HUES64 (cell line): ENCODE measurements around the gene TMEM151A.
"Not testable (repeated sequence)": the region's sequence is repeated elsewhere in the genome, so short reads cannot be mapped to it uniquely, and the experiment has no call there.

Source experiments
- H3K27ac ChIP-seq: 2 replicates; pipeline ENCODE4 v1.7.0; 2013; ENCODE audit warnings: low read depth, low read length, inconsistent platforms
- H3K27me3 ChIP-seq: 2 replicates; pipeline ENCODE4 v1.6.1; 2013; ENCODE audit warnings: mild to moderate bottlenecking, low read length; ENCODE audit not compliant: insufficient read depth
- H3K36me3 ChIP-seq: 2 replicates; pipeline ENCODE4 v1.6.1; 2013; ENCODE audit warnings: mild to moderate bottlenecking, low read length; ENCODE audit not compliant: insufficient read depth
- H3K4me1 ChIP-seq: 2 replicates; pipeline ENCODE4 v1.6.1; 2013; ENCODE audit warnings: mild to moderate bottlenecking, low read length, moderate library complexity; ENCODE audit not compliant: insufficient read depth
- H3K4me3 ChIP-seq: 2 replicates; pipeline ENCODE4 v1.5.1; 2013; ENCODE audit warnings: mild to moderate bottlenecking, low read length, moderate library complexity
- H3K9ac ChIP-seq: 2 replicates; pipeline ENCODE4 v1.6.1; 2013; ENCODE audit warnings: mild to moderate bottlenecking, low read depth, low read length
- H3K9me3 ChIP-seq: 2 replicates; pipeline ENCODE4 v1.6.1; 2013; ENCODE audit warnings: low read depth, low read length; ENCODE audit not compliant: insufficient read depth
- WGBS: fragments of 150-250, 120-280 bp; methylation state at CpG from one replicate; pipeline ENCODE4 v1.1.7; 2013; ENCODE audit warnings: missing lambda C conversion rate; 5-methylcytosine and 5-hydroxymethylcytosine counted together

Gene TMEM151A

GRCh38 chr11:66267379-66268243 is 24.1 kb upstream of the TMEM151A start:
- H3K9me3 ChIP-seq = no peaks in the 10 kb centered on the region
- H3K27ac ChIP-seq = peak overlapping the region; percentile 74; the same call in 1 of the 2 replicates
- H3K27me3 ChIP-seq = no peaks in the 10 kb centered on the region
- peaks cover 8% of the 10 kb centered on the region; the same call in 1 of the 2 replicates for H3K4me1 ChIP-seq
- H3K36me3 ChIP-seq = peaks cover 45% of the 10 kb centered on the region
- peak overlapping the region; percentile 52 for H3K9ac ChIP-seq
- WGBS = under 1% methylated on average over 58 of the region's 61 CpGs
- peak overlapping the region; percentile 93 for H3K4me3 ChIP-seq

- H3K27me3 ChIP-seq = no peaks in the 10 kb centered on the region
- WGBS = under 1% methylated on average over 62 of the region's 64 CpGs
- peaks cover 45% of the 10 kb centered on the region for H3K36me3 ChIP-seq
- H3K4me3 ChIP-seq = peak within 1 kb of the TSS; percentile 93
- H3K9me3 ChIP-seq = no peaks in the 10 kb centered on the region
- H3K9ac ChIP-seq = peak within 1 kb of the TSS; percentile 92
- peak within 1 kb of the TSS; percentile 96 for H3K27ac ChIP-seq
- H3K4me1 ChIP-seq = peaks cover 8% of the 10 kb centered on the region; the same call in 1 of the 2 replicates
These were observed 23.3 kb upstream of the TMEM151A start, which contains the start of gene RAB1B for GRCh38 chr11:66268244-66268951. RAB1B (plus strand) TSS chr11:66268639; CDS start chr11:66268680, 41 bp downstream.

- H3K4me1 ChIP-seq = peaks cover 8% of the 10 kb centered on the region; the same call in 1 of the 2 replicates
- 7% methylated on average over 30 of the region's 32 CpGs for WGBS
- H3K4me3 ChIP-seq = peak overlapping the region; percentile 93
- H3K9ac ChIP-seq = peak overlapping the region; percentile 92
- peaks cover 45% of the 10 kb centered on the region for H3K36me3 ChIP-seq
- peak overlapping the region; percentile 96 for H3K27ac ChIP-seq
- H3K9me3 ChIP-seq = no peaks in the 10 kb centered on the region
- no peaks in the 10 kb centered on the region for H3K27me3 ChIP-seq
These were observed 22.5 kb upstream of the TMEM151A start for GRCh38 chr11:66268952-66269905.

- Histone ChIP-seq H3K27me3 (no peaks in the 10 kb centered on the region), H3K9ac (no peak overlapping the region), H3K27ac (no peak overlapping the region), H3K9me3 (no peaks in the 10 kb centered on the region), H3K36me3 (peaks cover 39% of the 10 kb centered on the region), H3K4me1 (peaks cover 8% of the 10 kb centered on the region; the same call in 1 of the 2 replicates), H3K4me3 (no peak overlapping the region)
- WGBS = 95% methylated on average over 7 of the region's 7 CpGs
These were observed 19.9 kb upstream of the TMEM151A start for GRCh38 chr11:66271816-66272215.

- 97% methylated on average over 2 of the region's 2 CpGs for WGBS
- H3K4me3 ChIP-seq = no peak overlapping the region
- H3K9me3 ChIP-seq = no peaks in the 10 kb centered on the region
These were observed 19.1 kb upstream of the TMEM151A start for GRCh38 chr11:66272596-66272995.

GRCh38 chr11:66274219-66274618 is 17.5 kb upstream of the TMEM151A start:
- H3K9me3 ChIP-seq = no peaks in the 10 kb centered on the region
- peaks cover 8% of the 10 kb centered on the region; the same call in 1 of the 2 replicates for H3K4me1 ChIP-seq
- H3K27ac ChIP-seq = no peak overlapping the region
- H3K27me3 ChIP-seq = no peaks in the 10 kb centered on the region
- H3K9ac ChIP-seq = no peak overlapping the region
- peaks cover 39% of the 10 kb centered on the region for H3K36me3 ChIP-seq
- WGBS = 85% methylated on average over 1 of the region's 1 CpG
- no peak overlapping the region for H3K4me3 ChIP-seq

More at GRCh38 chr11:66272596-66272995, 19.1 kb upstream of the TMEM151A start:
- H3K4me1 ChIP-seq = peaks cover 8% of the 10 kb centered on the region; the same call in 1 of the 2 replicates
- no peak overlapping the region for H3K27ac ChIP-seq
- peaks cover 39% of the 10 kb centered on the region for H3K36me3 ChIP-seq
- no peaks in the 10 kb centered on the region for H3K27me3 ChIP-seq
- no peak overlapping the region for H3K9ac ChIP-seq

GRCh38 chr11:66275396-66275795 is 16.3 kb upstream of the TMEM151A start:
- Histone ChIP-seq H3K27ac (no peak overlapping the region), H3K9me3 (no peaks in the 10 kb centered on the region)
- WGBS = 94% methylated on average over 8 of the region's 8 CpGs

GRCh38 chr11:66275984-66276612 is 15.6 kb upstream of the TMEM151A start:
- Histone ChIP-seq H3K4me1 (0 out of 2 replicates have a peak, but pooled peaks cover 3% of the 10 kb centered on the region), H3K27me3 (no peaks in the 10 kb centered on the region), H3K4me3 (no peak overlapping the region), H3K9ac (no peak overlapping the region), H3K27ac (no peak overlapping the region), H3K9me3 (no peaks in the 10 kb centered on the region), H3K36me3 (peaks cover 39% of the 10 kb centered on the region)
- WGBS = 92% methylated on average over 14 of the region's 14 CpGs

More at GRCh38 chr11:66275396-66275795, 16.3 kb upstream of the TMEM151A start:
- H3K4me3 ChIP-seq = no peak overlapping the region
- H3K27me3 ChIP-seq = no peaks in the 10 kb centered on the region
- no peak overlapping the region for H3K9ac ChIP-seq
- no peaks in the 10 kb centered on the region for H3K4me1 ChIP-seq
- peaks cover 39% of the 10 kb centered on the region for H3K36me3 ChIP-seq

- H3K27ac ChIP-seq, H3K4me3 ChIP-seq, H3K4me1 ChIP-seq, H3K27me3 ChIP-seq, H3K9me3 ChIP-seq, H3K9ac ChIP-seq: not testable (repeated sequence)
- WGBS = 93% methylated on average over 13 of the region's 13 CpGs
- H3K36me3 ChIP-seq = peaks cover 38% of the 10 kb centered on the region
These were observed 15.1 kb upstream of the TMEM151A start for GRCh38 chr11:66276619-66277018.

GRCh38 chr11:66277064-66277463 is 14.6 kb upstream of the TMEM151A start:
- not testable (repeated sequence) for H3K9ac ChIP-seq, H3K27ac ChIP-seq, H3K9me3 ChIP-seq, H3K4me1 ChIP-seq, H3K27me3 ChIP-seq, H3K4me3 ChIP-seq
- WGBS = 88% methylated on average over 4 of the region's 4 CpGs
- peaks cover 33% of the 10 kb centered on the region for H3K36me3 ChIP-seq
